A673 (cell line): Measurements from ENCODE around the gene PMEPA1.

Source experiments
- CTCF ChIP-seq: fragments of 300-800, 200-600 bp; sonication (generic); conservative IDR thresholded peaks from 2 replicates; pipeline ENCODE4 v1.5.1; 2017; ENCODE audit warnings: low read depth, mild to moderate bottlenecking, antibody characterized with exemption, low read length, moderate library complexity, mixed read lengths
- EZH2 ChIP-seq: fragments of 200-600 bp; sonication (generic); IDR thresholded peaks from 2 replicates; pipeline ENCODE4 v1.6.1; 2017; ENCODE audit warnings: borderline replicate concordance, low read depth, mild to moderate bottlenecking, mixed read lengths, antibody characterized with exemption, low read length; ENCODE audit not compliant: poor library complexity, severe bottlenecking

GRCh38 chr20:57685146-57685758 is 24.6 kb downstream of the PMEPA1 start:
- TF ChIP-seq EZH2 (no peak), CTCF (no peak)
